Glutamatergic neuron (in vitro differentiated cells): Measurements from ENCODE around the gene GRB14. TPM values are rescaled to one million over a fixed set of nuclear protein-coding genes. Genes with fewer than 3 reads are reported as not detected.

Experiments
- DNase-seq: peaks from one replicate; pipeline ENCODE4 v3.0.0; 2022
- H3K27ac Mint-ChIP-seq: one replicate; pipeline ENCODE4 v1.8.0; 2020; ENCODE audit warnings: mild to moderate bottlenecking, mixed read lengths, inconsistent platforms; ENCODE audit not compliant: unreplicated experiment
- H3K27me3 Mint-ChIP-seq: one replicate; pipeline ENCODE4 v1.8.0; 2020; ENCODE audit warnings: mild to moderate bottlenecking, moderate library complexity, mixed read lengths, inconsistent platforms; ENCODE audit not compliant: unreplicated experiment
- H3K36me3 Mint-ChIP-seq: one replicate; pipeline ENCODE4 v1.8.0; 2020; ENCODE audit warnings: mild to moderate bottlenecking, mixed read lengths, inconsistent platforms; ENCODE audit not compliant: unreplicated experiment
- H3K4me1 Mint-ChIP-seq: one replicate; pipeline ENCODE4 v1.8.0; 2020; ENCODE audit warnings: mild to moderate bottlenecking, low read depth, mixed read lengths, inconsistent platforms; ENCODE audit not compliant: unreplicated experiment
- H3K4me3 Mint-ChIP-seq: one replicate; pipeline ENCODE4 v1.8.0; 2020; ENCODE audit warnings: mild to moderate bottlenecking, mixed read lengths, inconsistent platforms; ENCODE audit not compliant: unreplicated experiment
- H3K9me3 Mint-ChIP-seq: one replicate; pipeline ENCODE4 v1.8.0; 2020; ENCODE audit warnings: mild to moderate bottlenecking, moderate library complexity, mixed read lengths, inconsistent platforms; ENCODE audit not compliant: unreplicated experiment
- CTCF ChIP-seq: fragments of 200-600 bp; sonication (generic); IDR thresholded peaks from one replicate; pipeline ENCODE4 v1.5.0; 2021; ENCODE audit not compliant: partially characterized antibody, unreplicated experiment
- total RNA-seq: library from RNA; stranded (reverse); fragmentation: NEBNext Ultra II Directional; extraction: Animal tissue kit (Norgen Biotek cat#: 25700); gene quantifications from one replicate; pipeline ENCODE4 v1.2.1, GENCODE V29; 2021; ENCODE audit not compliant: unreplicated experiment

The GRB14 gene
- total RNA-seq, 1 donor from 2014 or later = 0.83 TPM

GRCh38 chr2:164569378-164569777 lies 51.9 kb downstream of the GRB14 start:
- DNase-seq = no peak
- peaks cover 3% of the 10 kb centered on the region for H3K4me1 Mint-ChIP-seq
- H3K9me3 Mint-ChIP-seq = no peaks in the 10 kb centered on the region
- TF ChIP-seq CTCF = no peak
- H3K27me3 Mint-ChIP-seq = no peaks in the 10 kb centered on the region
- no peaks in the 10 kb centered on the region for H3K36me3 Mint-ChIP-seq
- H3K27ac Mint-ChIP-seq = no peak overlapping the region
- no peak overlapping the region for H3K4me3 Mint-ChIP-seq

- H3K4me1 Mint-ChIP-seq = peaks cover 3% of the 10 kb centered on the region
- H3K36me3 Mint-ChIP-seq = no peaks in the 10 kb centered on the region
- DNase-seq = no peak
- no peak overlapping the region for H3K4me3 Mint-ChIP-seq
- H3K27ac Mint-ChIP-seq = no peak overlapping the region
- no peaks in the 10 kb centered on the region for H3K9me3 Mint-ChIP-seq
- H3K27me3 Mint-ChIP-seq = no peaks in the 10 kb centered on the region
- no peak for TF ChIP-seq CTCF
Observed at GRCh38 chr2:164568317-164568716, 53.0 kb downstream of the GRB14 start.

- Mint-ChIP-seq H3K27me3 (no peaks in the 10 kb centered on the region), H3K27ac (no peak overlapping the region), H3K4me1 (peaks cover 3% of the 10 kb centered on the region), H3K4me3 (no peak overlapping the region), H3K9me3 (no peaks in the 10 kb centered on the region), H3K36me3 (no peaks in the 10 kb centered on the region)
- DNase-seq = no peak
- no peak for TF ChIP-seq CTCF
Observed at GRCh38 chr2:164567335-164567989, 53.8 kb downstream of the GRB14 start.

GRCh38 chr2:164565359-164565758 lies 55.9 kb downstream of the GRB14 start:
- Mint-ChIP-seq H3K27ac (no peak overlapping the region), H3K4me1 (peaks cover 3% of the 10 kb centered on the region), H3K9me3 (no peaks in the 10 kb centered on the region), H3K36me3 (no peaks in the 10 kb centered on the region), H3K4me3 (no peak overlapping the region), H3K27me3 (no peaks in the 10 kb centered on the region)
- no peak for TF ChIP-seq CTCF
- DNase-seq = no peak

- no peaks in the 10 kb centered on the region for H3K9me3 Mint-ChIP-seq
- H3K27me3 Mint-ChIP-seq = no peaks in the 10 kb centered on the region
- TF ChIP-seq CTCF = no peak
- no peak for DNase-seq
- H3K4me3 Mint-ChIP-seq = no peak overlapping the region
- peaks cover 3% of the 10 kb centered on the region for H3K4me1 Mint-ChIP-seq
- H3K36me3 Mint-ChIP-seq = no peaks in the 10 kb centered on the region
- no peak overlapping the region for H3K27ac Mint-ChIP-seq
Observed at GRCh38 chr2:164562666-164563065, 58.6 kb downstream of the GRB14 start.
